Measurements from ENCODE around the gene CAMTA1. TPM values are rescaled to one million over a fixed set of nuclear protein-coding genes. Genes with fewer than 3 reads are reported as not detected.

Gene CAMTA1
- total RNA-seq, 1 donor from 2014 or later, result 77.6 TPM

GRCh38 chr1:7680207-7680954, 895.1 kb downstream of the CAMTA1 start:
- peak overlapping the region; percentile 90 for H2AFZ ChIP-seq (ENCODE audit: low read depth, low read length)
- no peak overlapping the region for H3K27ac ChIP-seq (ENCODE audit: low read depth, low read length)
- H3K9me3 ChIP-seq (ENCODE audit: insufficient read depth, low read depth, low read length), result no peaks in the 10 kb centered on the region
- peaks cover 5% of the 10 kb centered on the region for H3K4me1 ChIP-seq (ENCODE audit: insufficient read depth, low read length)
- H3K9ac ChIP-seq (ENCODE audit: low read length), result peak overlapping the region; percentile 80
- H3K4me3 ChIP-seq (ENCODE audit: insufficient read depth, low read depth, low read length), result peak overlapping the region; percentile 71
- no peaks in the 10 kb centered on the region for H4K20me1 ChIP-seq (ENCODE audit: insufficient read depth, low read length)
- Mint-ChIP-seq H3K4me1 (ENCODE audit: low read depth, unreplicated experiment) (no peaks in the 10 kb centered on the region), H3K9me3 (ENCODE audit: unreplicated experiment) (peaks cover 5% of the 10 kb centered on the region), H3K27ac (ENCODE audit: unreplicated experiment) (no peak overlapping the region), H3K27me3 (ENCODE audit: low read depth, unreplicated experiment) (peaks cover 40% of the 10 kb centered on the region), H3K4me3 (ENCODE audit: unreplicated experiment) (peak overlapping the region; percentile 83), H3K36me3 (ENCODE audit: low read depth, unreplicated experiment) (no peaks in the 10 kb centered on the region)
- FAIRE-seq (no peak), DNase-seq (ENCODE audit: low read depth) (peak; percentile 12)
- peak overlapping the region; percentile 94 for H3K4me2 ChIP-seq (ENCODE audit: low read length)
- no peaks in the 10 kb centered on the region for H3K36me3 ChIP-seq (ENCODE audit: insufficient read depth, low read length)
- no peaks in the 10 kb centered on the region for H3K79me2 ChIP-seq (ENCODE audit: insufficient read depth, low read length)
- no peaks in the 10 kb centered on the region for H3K27me3 ChIP-seq (ENCODE audit: insufficient read depth, low read length)
- TF ChIP-seq, protein P1, sequence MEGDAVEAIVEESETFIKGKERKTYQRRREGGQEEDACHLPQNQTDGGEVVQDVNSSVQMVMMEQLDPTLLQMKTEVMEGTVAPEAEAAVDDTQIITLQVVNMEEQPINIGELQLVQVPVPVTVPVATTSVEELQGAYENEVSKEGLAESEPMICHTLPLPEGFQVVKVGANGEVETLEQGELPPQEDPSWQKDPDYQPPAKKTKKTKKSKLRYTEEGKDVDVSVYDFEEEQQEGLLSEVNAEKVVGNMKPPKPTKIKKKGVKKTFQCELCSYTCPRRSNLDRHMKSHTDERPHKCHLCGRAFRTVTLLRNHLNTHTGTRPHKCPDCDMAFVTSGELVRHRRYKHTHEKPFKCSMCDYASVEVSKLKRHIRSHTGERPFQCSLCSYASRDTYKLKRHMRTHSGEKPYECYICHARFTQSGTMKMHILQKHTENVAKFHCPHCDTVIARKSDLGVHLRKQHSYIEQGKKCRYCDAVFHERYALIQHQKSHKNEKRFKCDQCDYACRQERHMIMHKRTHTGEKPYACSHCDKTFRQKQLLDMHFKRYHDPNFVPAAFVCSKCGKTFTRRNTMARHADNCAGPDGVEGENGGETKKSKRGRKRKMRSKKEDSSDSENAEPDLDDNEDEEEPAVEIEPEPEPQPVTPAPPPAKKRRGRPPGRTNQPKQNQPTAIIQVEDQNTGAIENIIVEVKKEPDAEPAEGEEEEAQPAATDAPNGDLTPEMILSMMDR (IDR thresholded peaks at IDR 0.05; ENCODE audit: insufficient read depth, low read depth, low read length), result no peak
- peak; percentile 35 for TF ChIP-seq EZH2 (IDR thresholded peaks at IDR 0.05; ENCODE audit: insufficient read depth, low read length)

DNA sequence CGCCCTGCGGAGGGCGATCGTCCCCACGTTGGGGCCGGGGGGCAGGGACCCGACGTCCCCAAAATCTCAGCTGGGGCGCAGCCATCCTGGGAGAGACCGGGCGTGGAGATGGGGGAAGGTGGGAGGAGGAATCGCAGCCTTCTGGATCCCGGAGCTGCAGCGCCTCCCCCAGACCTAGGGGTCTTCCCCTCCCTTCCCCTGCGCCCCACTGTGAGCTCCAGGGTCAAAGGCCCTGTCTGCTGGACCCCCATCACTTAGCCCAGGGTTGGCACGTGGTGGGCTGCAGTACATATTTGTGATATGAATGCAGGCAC, 895.7 kb downstream of the CAMTA1 start:
- Histone ChIP-seq H3K4me1 (ENCODE audit: insufficient read depth, low read length) (peaks cover 5% of the 10 kb centered on the region), H3K9me3 (ENCODE audit: insufficient read depth, low read depth, low read length) (no peaks in the 10 kb centered on the region), H3K79me2 (ENCODE audit: insufficient read depth, low read length) (no peaks in the 10 kb centered on the region), H3K4me3 (ENCODE audit: insufficient read depth, low read depth, low read length) (peak overlapping the region; percentile 71), H3K27me3 (ENCODE audit: insufficient read depth, low read length) (peaks cover 3% of the 10 kb centered on the region), H4K20me1 (ENCODE audit: insufficient read depth, low read length) (no peaks in the 10 kb centered on the region), H3K27ac (ENCODE audit: low read depth, low read length) (no peak overlapping the region), H3K9ac (ENCODE audit: low read length) (peak overlapping the region; percentile 80), H3K36me3 (ENCODE audit: insufficient read depth, low read length) (no peaks in the 10 kb centered on the region), H2AFZ (ENCODE audit: low read depth, low read length) (peak overlapping the region; percentile 90), H3K4me2 (ENCODE audit: low read length) (peak overlapping the region; percentile 94)
- TF ChIP-seq EZH2 (IDR thresholded peaks at IDR 0.05; ENCODE audit: insufficient read depth, low read length), result no peak
- TF ChIP-seq, protein P1 (IDR thresholded peaks at IDR 0.05; ENCODE audit: insufficient read depth, low read depth, low read length), result no peak
- H3K27me3 Mint-ChIP-seq (ENCODE audit: low read depth, unreplicated experiment), result peaks cover 41% of the 10 kb centered on the region
- H3K27ac Mint-ChIP-seq (ENCODE audit: unreplicated experiment), result no peak overlapping the region
- no peaks in the 10 kb centered on the region for H3K36me3 Mint-ChIP-seq (ENCODE audit: low read depth, unreplicated experiment)
- peaks cover 7% of the 10 kb centered on the region for H3K9me3 Mint-ChIP-seq (ENCODE audit: unreplicated experiment)
- H3K4me3 Mint-ChIP-seq (ENCODE audit: unreplicated experiment), result peak overlapping the region; percentile 40
- FAIRE-seq (no peak), DNase-seq (ENCODE audit: low read depth) (no peak)
- H3K4me1 Mint-ChIP-seq (ENCODE audit: low read depth, unreplicated experiment), result no peaks in the 10 kb centered on the region

DNA sequence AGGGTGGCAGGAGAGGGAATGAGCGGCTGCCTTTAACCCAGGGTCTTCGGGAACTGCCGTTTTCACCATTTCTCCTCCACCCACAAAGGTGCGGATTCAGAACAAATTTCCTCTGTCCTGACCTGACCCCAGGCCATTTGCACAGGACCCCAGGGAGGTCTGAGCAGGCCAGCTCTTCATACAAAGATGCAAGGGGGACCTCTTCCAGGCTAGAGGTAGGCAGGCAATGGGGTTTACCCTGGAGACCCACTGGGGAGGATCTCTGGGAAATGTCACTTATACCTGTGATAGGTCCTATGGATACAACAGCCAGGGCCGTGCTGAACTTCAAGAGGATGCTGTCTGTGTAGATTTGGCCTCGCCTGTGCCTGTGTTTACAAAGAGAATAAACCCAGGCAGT, 896.1 kb downstream of the CAMTA1 start:
- peak overlapping the region; percentile 40 for H3K4me3 Mint-ChIP-seq (ENCODE audit: unreplicated experiment)
- H3K4me2 ChIP-seq (ENCODE audit: low read length), result peak overlapping the region; percentile 94
- no peak overlapping the region for H3K27ac ChIP-seq (ENCODE audit: low read depth, low read length)
- FAIRE-seq, result no peak
- H3K79me2 ChIP-seq (ENCODE audit: insufficient read depth, low read length), result no peaks in the 10 kb centered on the region
- peaks cover 3% of the 10 kb centered on the region for H3K27me3 ChIP-seq (ENCODE audit: insufficient read depth, low read length)
- H2AFZ ChIP-seq (ENCODE audit: low read depth, low read length), result peak overlapping the region; percentile 90
- H3K36me3 Mint-ChIP-seq (ENCODE audit: low read depth, unreplicated experiment), result no peaks in the 10 kb centered on the region
- H4K20me1 ChIP-seq (ENCODE audit: insufficient read depth, low read length), result no peaks in the 10 kb centered on the region
- TF ChIP-seq EZH2 (IDR thresholded peaks at IDR 0.05; ENCODE audit: insufficient read depth, low read length), result no peak
- TF ChIP-seq, protein P1 (IDR thresholded peaks at IDR 0.05; ENCODE audit: insufficient read depth, low read depth, low read length), result no peak
- no peak overlapping the region for H3K4me3 ChIP-seq (ENCODE audit: insufficient read depth, low read depth, low read length)
- H3K4me1 Mint-ChIP-seq (ENCODE audit: low read depth, unreplicated experiment), result no peaks in the 10 kb centered on the region
- no peak overlapping the region for H3K9ac ChIP-seq (ENCODE audit: low read length)
- peaks cover 5% of the 10 kb centered on the region for H3K4me1 ChIP-seq (ENCODE audit: insufficient read depth, low read length)
- H3K9me3 ChIP-seq (ENCODE audit: insufficient read depth, low read depth, low read length), result no peaks in the 10 kb centered on the region
- H3K36me3 ChIP-seq (ENCODE audit: insufficient read depth, low read length), result no peaks in the 10 kb centered on the region
- H3K27ac Mint-ChIP-seq (ENCODE audit: unreplicated experiment), result no peak overlapping the region
- DNase-seq (ENCODE audit: low read depth), result no peak
- H3K9me3 Mint-ChIP-seq (ENCODE audit: unreplicated experiment), result peaks cover 7% of the 10 kb centered on the region
- H3K27me3 Mint-ChIP-seq (ENCODE audit: low read depth, unreplicated experiment), result peaks cover 44% of the 10 kb centered on the region

All from astrocyte (in vitro differentiated cells and primary cell).